ENCODE results near the gene ABCA10. TPM values are rescaled to one million over a fixed set of nuclear protein-coding genes. Genes with fewer than 3 reads are reported as not detected.

Gene ABCA10
- total RNA-seq, 1 experiment from 2014 or later: not detected

DNA sequence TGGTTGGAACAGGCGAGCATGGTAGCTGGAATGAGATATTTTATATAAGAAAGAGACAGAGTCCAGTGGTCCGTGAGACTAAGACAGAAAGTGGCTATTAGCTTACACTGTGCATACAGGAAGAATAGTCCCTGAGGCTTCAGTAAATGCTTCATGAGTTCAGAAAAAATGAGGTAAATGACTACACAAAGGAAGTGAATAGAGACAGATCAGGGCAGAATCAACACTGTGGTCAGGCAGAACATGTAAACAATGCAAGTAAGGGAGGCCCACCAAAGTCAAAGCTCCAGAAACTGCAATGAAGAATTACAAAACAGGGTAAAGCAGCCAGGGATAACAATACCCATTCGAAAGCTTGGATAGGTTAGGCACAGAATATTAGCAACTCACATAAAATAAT lies 4.8 kb downstream of the ABCA10 start:
- H3F3A ChIP-seq (ENCODE audit: insufficient read depth, low read depth): no peaks in the 10 kb centered on the region
- intact Hi-C loops (cut with micrococcal nuclease; ENCODE audit: unreplicated experiment): no loop called here
- no peaks in the 10 kb centered on the region for H3K27me3 ChIP-seq (ENCODE audit: insufficient read depth, low read depth)
- no peaks in the 10 kb centered on the region for H3K9me3 ChIP-seq (ENCODE audit: insufficient read depth, low read depth)
- H3K9me2 ChIP-seq (ENCODE audit: insufficient read depth): 0 out of 2 replicates have a peak, but pooled peaks cover 7% of the 10 kb centered on the region
- TF ChIP-seq EZH2 (IDR thresholded peaks at IDR 0.05; ENCODE audit: low read depth): no peak
- TF ChIP-seq, protein P1, sequence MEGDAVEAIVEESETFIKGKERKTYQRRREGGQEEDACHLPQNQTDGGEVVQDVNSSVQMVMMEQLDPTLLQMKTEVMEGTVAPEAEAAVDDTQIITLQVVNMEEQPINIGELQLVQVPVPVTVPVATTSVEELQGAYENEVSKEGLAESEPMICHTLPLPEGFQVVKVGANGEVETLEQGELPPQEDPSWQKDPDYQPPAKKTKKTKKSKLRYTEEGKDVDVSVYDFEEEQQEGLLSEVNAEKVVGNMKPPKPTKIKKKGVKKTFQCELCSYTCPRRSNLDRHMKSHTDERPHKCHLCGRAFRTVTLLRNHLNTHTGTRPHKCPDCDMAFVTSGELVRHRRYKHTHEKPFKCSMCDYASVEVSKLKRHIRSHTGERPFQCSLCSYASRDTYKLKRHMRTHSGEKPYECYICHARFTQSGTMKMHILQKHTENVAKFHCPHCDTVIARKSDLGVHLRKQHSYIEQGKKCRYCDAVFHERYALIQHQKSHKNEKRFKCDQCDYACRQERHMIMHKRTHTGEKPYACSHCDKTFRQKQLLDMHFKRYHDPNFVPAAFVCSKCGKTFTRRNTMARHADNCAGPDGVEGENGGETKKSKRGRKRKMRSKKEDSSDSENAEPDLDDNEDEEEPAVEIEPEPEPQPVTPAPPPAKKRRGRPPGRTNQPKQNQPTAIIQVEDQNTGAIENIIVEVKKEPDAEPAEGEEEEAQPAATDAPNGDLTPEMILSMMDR (conservative IDR thresholded peaks at IDR 0.05): no peak
- H3K79me2 ChIP-seq (ENCODE audit: low read depth): no peaks in the 10 kb centered on the region
- no TSS peak for BruUV-seq (replicated peaks)
- no peaks in the 10 kb centered on the region for H4K20me1 ChIP-seq (ENCODE audit: insufficient read depth)
- no peaks in the 10 kb centered on the region for H3K4me1 ChIP-seq (replicated peaks; ENCODE audit: insufficient read depth)
- no peak for DNase-seq
- H2AFZ ChIP-seq: no peak overlapping the region
- H3K36me3 ChIP-seq (ENCODE audit: low read depth): no peaks in the 10 kb centered on the region
- H3K4me2 ChIP-seq: no peak overlapping the region
- CTCF ChIA-PET: no interaction called here
- POLR2A ChIA-PET (ENCODE audit: unreplicated experiment): no interaction called here
- no peak overlapping the region for H3K27ac ChIP-seq
- H3K4me3 ChIP-seq: no peak overlapping the region

DNA sequence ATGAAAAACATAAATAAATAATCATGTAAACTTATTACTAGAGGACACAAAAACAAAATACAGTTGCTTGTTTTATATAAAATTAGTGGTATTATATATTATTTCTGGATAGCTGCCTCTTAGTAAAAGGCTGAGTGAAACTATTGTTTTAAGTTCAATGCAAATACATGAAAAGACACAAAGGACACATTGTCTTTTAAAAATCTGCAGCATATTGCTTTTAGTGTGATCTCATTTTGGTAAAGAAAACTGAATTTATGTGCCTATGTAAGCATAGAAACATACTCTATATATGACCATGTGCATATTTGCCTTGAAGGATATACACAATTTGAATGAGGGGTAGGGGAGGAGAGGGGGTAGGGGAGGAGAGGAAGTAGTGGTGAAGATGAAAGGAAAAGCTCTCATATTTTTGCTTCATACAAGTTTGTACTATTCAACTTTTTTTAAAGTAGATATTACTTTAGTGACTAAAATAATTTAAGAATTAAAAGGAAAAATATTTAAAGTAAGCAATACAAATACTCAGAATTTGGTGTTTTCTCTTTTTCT lies 5.8 kb downstream of the ABCA10 start:
- Histone ChIP-seq H3F3A (ENCODE audit: insufficient read depth, low read depth) (no peaks in the 10 kb centered on the region), H3K79me2 (ENCODE audit: low read depth) (no peaks in the 10 kb centered on the region), H3K4me3 (no peak overlapping the region), H3K4me1 (replicated peaks; ENCODE audit: insufficient read depth) (no peaks in the 10 kb centered on the region), H4K20me1 (ENCODE audit: insufficient read depth) (no peaks in the 10 kb centered on the region), H3K4me2 (no peak overlapping the region), H3K27ac (no peak overlapping the region), H3K36me3 (ENCODE audit: low read depth) (no peaks in the 10 kb centered on the region), H3K9me2 (ENCODE audit: insufficient read depth) (0 out of 2 replicates have a peak, but pooled peaks cover 7% of the 10 kb centered on the region), H3K27me3 (ENCODE audit: insufficient read depth, low read depth) (no peaks in the 10 kb centered on the region), H3K9me3 (ENCODE audit: insufficient read depth, low read depth) (no peaks in the 10 kb centered on the region), H2AFZ (no peak overlapping the region)
- TF ChIP-seq EZH2 (IDR thresholded peaks at IDR 0.05; ENCODE audit: low read depth): no peak
- TF ChIP-seq, protein P1 (conservative IDR thresholded peaks at IDR 0.05): no peak
- BruUV-seq (replicated peaks): no TSS peak
- intact Hi-C loops (cut with micrococcal nuclease; ENCODE audit: unreplicated experiment): no loop called here
- ChIA-PET POLR2A (ENCODE audit: unreplicated experiment) (no interaction called here), CTCF (no interaction called here)
- no peak for DNase-seq

GRCh38 chr17:69220098-69220497 lies 8.5 kb downstream of the ABCA10 start:
- no peak for DNase-seq
- no peaks in the 10 kb centered on the region for H3K36me3 ChIP-seq (ENCODE audit: low read depth)
- BruUV-seq (replicated peaks): no TSS peak
- H3K4me1 ChIP-seq (replicated peaks; ENCODE audit: insufficient read depth): no peaks in the 10 kb centered on the region
- H3K27ac ChIP-seq: no peak overlapping the region
- H3K4me3 ChIP-seq: no peak overlapping the region
- no peak overlapping the region for H3K4me2 ChIP-seq
- no peak overlapping the region for H2AFZ ChIP-seq
- no peaks in the 10 kb centered on the region for H4K20me1 ChIP-seq (ENCODE audit: insufficient read depth)
- H3K9me3 ChIP-seq (ENCODE audit: insufficient read depth, low read depth): no peaks in the 10 kb centered on the region
- no peaks in the 10 kb centered on the region for H3K79me2 ChIP-seq (ENCODE audit: low read depth)
- no peaks in the 10 kb centered on the region for H3F3A ChIP-seq (ENCODE audit: insufficient read depth, low read depth)
- 0 out of 2 replicates have a peak, but pooled peaks cover 3% of the 10 kb centered on the region for H3K9me2 ChIP-seq (ENCODE audit: insufficient read depth)
- ChIA-PET POLR2A (ENCODE audit: unreplicated experiment) (no interaction called here), CTCF (no interaction called here)
- TF ChIP-seq, protein P1 (conservative IDR thresholded peaks at IDR 0.05): no peak
- TF ChIP-seq EZH2 (IDR thresholded peaks at IDR 0.05; ENCODE audit: low read depth): no peak
- H3K27me3 ChIP-seq (ENCODE audit: insufficient read depth, low read depth): no peaks in the 10 kb centered on the region
- intact Hi-C loops (cut with micrococcal nuclease; ENCODE audit: unreplicated experiment): no loop called here
